ENCODE measurements around the gene BACH2. TPM values are rescaled to one million over a fixed set of nuclear protein-coding genes. Genes with fewer than 3 reads are reported as not detected.

The BACH2 gene
- total and polyA plus RNA-seq, 4 donors, result 11.0 to 16.7 (median 12.9) TPM

DNA sequence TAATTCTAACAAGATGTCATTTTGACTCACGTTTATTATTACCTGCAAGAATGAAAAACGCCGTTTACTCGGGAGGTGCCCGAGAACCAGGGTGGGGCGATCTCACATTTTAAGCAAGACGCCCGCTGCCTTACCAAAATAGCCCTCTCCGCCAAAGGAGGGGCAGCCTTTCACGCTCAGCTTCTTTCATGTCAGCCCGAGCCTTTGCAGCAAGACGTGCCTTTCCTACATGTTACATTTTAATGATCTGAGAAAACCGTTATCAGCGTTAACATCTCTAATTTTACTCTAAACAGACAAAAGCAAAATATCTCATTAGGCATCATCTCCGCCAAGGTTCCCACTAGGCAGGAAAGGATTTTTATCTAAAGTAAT is 2.0 kb downstream of the BACH2 start:
- Histone ChIP-seq H3K9me3 (ENCODE audit: control insufficient read depth, insufficient read depth, low read length) (no peaks in the 10 kb centered on the region), H3K4me1 (ENCODE audit: control insufficient read depth, insufficient read depth, low read length) (peaks cover 26% of the 10 kb centered on the region), H3K27ac (ENCODE audit: low read depth, low read length) (peak overlapping the region; percentile 86), H3K27me3 (ENCODE audit: control insufficient read depth, insufficient read depth, low read length) (no peaks in the 10 kb centered on the region), H3K4me3 (ENCODE audit: low read depth, low read length) (peak overlapping the region; percentile 74), H3K36me3 (ENCODE audit: control insufficient read depth, insufficient read depth, low read length) (no peaks in the 10 kb centered on the region)
- WGBS (ENCODE audit: insufficient coverage), result 3% methylated on average over 14 of the region's 15 CpGs
- DNase-seq (ENCODE audit: low read depth in 4 of 6, low spot score in 6 of 6), result peak in 2 of 6 donors; percentile 73 to 79

DNA sequence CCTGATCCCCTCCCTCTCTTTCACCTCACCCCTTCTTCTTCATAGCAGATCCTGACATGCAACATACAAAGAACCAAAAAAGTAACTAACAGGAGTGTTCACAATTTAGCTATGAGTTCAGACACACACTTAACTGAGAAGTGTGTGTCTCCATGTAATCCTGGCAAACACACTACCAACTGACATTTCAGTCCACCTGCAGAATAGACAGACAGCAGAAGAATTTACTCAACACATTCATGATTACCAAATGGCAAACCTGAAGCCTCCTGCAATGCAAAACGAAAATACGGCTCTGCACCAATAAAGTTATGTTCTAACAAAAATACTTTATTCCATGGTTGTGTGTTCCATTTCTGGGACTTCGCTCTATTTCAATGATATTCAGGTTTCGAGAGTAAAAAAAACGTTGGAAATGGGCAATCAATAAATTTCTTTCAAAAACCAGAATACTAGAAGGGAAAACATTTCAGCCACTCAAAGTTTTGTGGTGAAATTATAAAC is 2.6 kb downstream of the BACH2 start:
- Histone ChIP-seq H3K27ac (ENCODE audit: low read depth, low read length) (peak overlapping the region; percentile 86), H3K4me1 (ENCODE audit: control insufficient read depth, insufficient read depth, low read length) (peaks cover 26% of the 10 kb centered on the region), H3K27me3 (ENCODE audit: control insufficient read depth, insufficient read depth, low read length) (no peaks in the 10 kb centered on the region), H3K4me3 (ENCODE audit: low read depth, low read length) (peak overlapping the region; percentile 74), H3K36me3 (ENCODE audit: control insufficient read depth, insufficient read depth, low read length) (no peaks in the 10 kb centered on the region), H3K9me3 (ENCODE audit: control insufficient read depth, insufficient read depth, low read length) (no peaks in the 10 kb centered on the region)
- no CpG with 5 or more reads among the region's 5 CpGs for WGBS (ENCODE audit: insufficient coverage)
- peak in 1 of 6 donors; percentile 31 for DNase-seq (ENCODE audit: low read depth in 4 of 6, low spot score in 6 of 6)

DNA sequence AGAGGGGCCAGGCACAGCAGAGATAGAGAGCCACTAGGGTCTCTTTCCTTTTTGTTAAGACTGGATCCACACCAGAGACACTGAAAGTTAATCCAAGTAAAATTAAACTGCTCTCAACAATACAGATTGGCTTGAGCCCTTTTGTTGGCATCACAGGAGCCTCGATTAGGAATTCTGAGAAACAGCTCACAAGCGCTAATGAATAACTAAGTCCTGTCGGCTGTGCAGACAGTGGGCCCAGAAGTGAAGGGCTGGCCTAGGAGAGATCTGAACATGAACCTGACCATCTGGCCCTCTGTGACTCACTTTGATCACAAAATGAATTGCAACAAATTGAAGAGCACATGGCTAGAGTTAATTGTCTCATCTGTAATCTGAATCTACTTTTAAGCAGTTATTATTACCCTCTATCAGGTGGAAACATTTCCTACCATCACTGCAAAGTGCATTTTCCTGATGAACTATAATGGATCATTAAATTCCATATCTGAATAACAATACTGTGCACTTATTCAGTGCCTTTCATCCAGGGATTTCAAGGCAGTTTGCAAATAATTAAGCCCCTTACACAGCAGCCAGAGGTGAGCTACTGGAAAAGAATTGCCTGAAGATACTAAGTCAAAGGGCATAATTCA is 3.2 kb downstream of the BACH2 start:
- Histone ChIP-seq H3K36me3 (ENCODE audit: control insufficient read depth, insufficient read depth, low read length) (no peaks in the 10 kb centered on the region), H3K4me1 (ENCODE audit: control insufficient read depth, insufficient read depth, low read length) (peaks cover 26% of the 10 kb centered on the region), H3K4me3 (ENCODE audit: low read depth, low read length) (no peak overlapping the region), H3K27me3 (ENCODE audit: control insufficient read depth, insufficient read depth, low read length) (no peaks in the 10 kb centered on the region), H3K9me3 (ENCODE audit: control insufficient read depth, insufficient read depth, low read length) (no peaks in the 10 kb centered on the region), H3K27ac (ENCODE audit: low read depth, low read length) (no peak overlapping the region)
- 44% methylated on average over 3 of the region's 3 CpGs for WGBS (ENCODE audit: insufficient coverage)
- peak in 2 of 6 donors; percentile 62 to 67 for DNase-seq (ENCODE audit: low read depth in 4 of 6, low spot score in 6 of 6)

DNA sequence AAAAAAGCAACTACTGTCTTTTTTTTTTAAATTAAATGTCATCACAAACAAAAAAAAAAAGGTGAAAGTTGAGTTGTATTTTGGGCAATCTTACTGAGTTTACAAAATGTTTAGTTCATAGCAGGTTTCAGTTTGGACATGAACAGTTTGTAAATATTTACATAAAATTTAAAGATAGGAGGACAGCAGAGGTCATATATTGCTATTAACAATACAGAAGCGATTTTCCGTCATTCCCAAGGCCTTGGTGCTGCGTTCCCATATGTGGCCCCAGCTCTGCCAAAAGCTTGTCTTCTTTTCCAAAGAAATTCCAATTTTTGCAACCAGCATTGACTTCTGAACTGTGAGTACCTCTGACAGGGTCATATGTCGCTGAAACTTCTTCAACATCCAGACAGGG is 5.1 kb downstream of the BACH2 start:
- 84% methylated on average over 3 of the region's 4 CpGs for WGBS (ENCODE audit: insufficient coverage)
- Histone ChIP-seq H3K27me3 (ENCODE audit: control insufficient read depth, insufficient read depth, low read length) (no peaks in the 10 kb centered on the region), H3K27ac (ENCODE audit: low read depth, low read length) (no peak overlapping the region), H3K9me3 (ENCODE audit: control insufficient read depth, insufficient read depth, low read length) (no peaks in the 10 kb centered on the region), H3K4me1 (ENCODE audit: control insufficient read depth, insufficient read depth, low read length) (peaks cover 19% of the 10 kb centered on the region), H3K36me3 (ENCODE audit: control insufficient read depth, insufficient read depth, low read length) (no peaks in the 10 kb centered on the region), H3K4me3 (ENCODE audit: low read depth, low read length) (no peak overlapping the region)
- DNase-seq (ENCODE audit: low read depth in 4 of 6, low spot score in 6 of 6), result no peak

DNA sequence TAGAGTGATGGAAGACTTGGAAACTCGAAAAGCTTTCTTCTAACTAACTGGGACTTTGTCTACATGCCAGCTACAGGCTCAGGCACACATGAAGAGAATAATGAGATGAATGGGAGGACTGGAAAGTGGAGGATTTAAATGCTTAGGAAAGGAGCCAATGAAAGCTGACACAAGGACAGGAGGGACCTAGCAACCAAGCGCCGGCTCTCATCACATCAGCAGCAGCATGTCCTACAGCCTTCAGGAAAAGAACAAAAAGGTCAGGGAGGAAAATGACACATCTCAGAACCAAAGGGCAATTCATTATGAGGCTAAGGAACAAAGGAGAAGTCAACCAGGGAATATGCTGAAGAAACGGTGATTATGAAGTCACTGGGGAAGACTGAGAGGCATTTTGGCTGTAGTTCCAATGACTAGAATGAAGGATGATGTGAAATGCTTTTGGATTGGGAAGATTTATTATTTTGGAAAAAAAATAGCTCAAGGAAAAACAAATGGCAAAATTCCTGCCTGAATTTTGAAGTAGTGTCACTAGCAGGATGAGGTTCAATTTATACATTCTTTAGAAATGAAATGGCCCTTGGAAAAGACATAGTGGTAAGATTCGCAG is 5.7 kb downstream of the BACH2 start:
- WGBS (ENCODE audit: insufficient coverage), result 29% methylated on average over 2 of the region's 5 CpGs
- H3K9me3 ChIP-seq (ENCODE audit: control insufficient read depth, insufficient read depth, low read length), result no peaks in the 10 kb centered on the region
- H3K36me3 ChIP-seq (ENCODE audit: control insufficient read depth, insufficient read depth, low read length), result no peaks in the 10 kb centered on the region
- no peak overlapping the region for H3K4me3 ChIP-seq (ENCODE audit: low read depth, low read length)
- H3K27ac ChIP-seq (ENCODE audit: low read depth, low read length), result peak overlapping the region; percentile 48
- peaks cover 19% of the 10 kb centered on the region for H3K4me1 ChIP-seq (ENCODE audit: control insufficient read depth, insufficient read depth, low read length)
- peak in 4 of 6 donors; percentile 29 to 84 (median 70) for DNase-seq (ENCODE audit: low read depth in 4 of 6, low spot score in 6 of 6)
- no peaks in the 10 kb centered on the region for H3K27me3 ChIP-seq (ENCODE audit: control insufficient read depth, insufficient read depth, low read length)

DNA sequence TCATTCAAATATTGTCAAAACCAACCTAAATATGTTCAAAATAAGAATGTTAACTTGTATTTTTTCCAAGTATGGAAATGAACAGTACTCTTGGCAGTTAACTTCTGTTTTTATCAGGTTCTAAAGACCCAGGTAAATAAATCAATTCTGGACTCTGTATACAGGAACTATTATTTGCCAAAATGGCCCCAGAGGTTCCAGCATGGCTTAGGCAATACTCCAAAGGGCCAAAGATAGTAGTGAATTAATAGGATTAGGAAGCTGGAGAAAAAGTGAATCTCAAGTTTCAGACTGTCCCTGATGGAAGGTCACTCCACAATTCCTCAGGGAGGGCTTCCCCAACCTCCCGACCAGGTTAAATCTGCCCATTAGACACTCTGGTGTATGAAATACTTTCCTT is 6.7 kb downstream of the BACH2 start:
- DNase-seq (ENCODE audit: low read depth in 4 of 6, low spot score in 6 of 6), result no peak
- Histone ChIP-seq H3K27ac (ENCODE audit: low read depth, low read length) (no peak overlapping the region), H3K4me3 (ENCODE audit: low read depth, low read length) (no peak overlapping the region), H3K9me3 (ENCODE audit: control insufficient read depth, insufficient read depth, low read length) (no peaks in the 10 kb centered on the region), H3K27me3 (ENCODE audit: control insufficient read depth, insufficient read depth, low read length) (no peaks in the 10 kb centered on the region), H3K36me3 (ENCODE audit: control insufficient read depth, insufficient read depth, low read length) (no peaks in the 10 kb centered on the region), H3K4me1 (ENCODE audit: control insufficient read depth, insufficient read depth, low read length) (peaks cover 19% of the 10 kb centered on the region)
- no CpG with 5 or more reads among the region's 1 CpG for WGBS (ENCODE audit: insufficient coverage)

DNA sequence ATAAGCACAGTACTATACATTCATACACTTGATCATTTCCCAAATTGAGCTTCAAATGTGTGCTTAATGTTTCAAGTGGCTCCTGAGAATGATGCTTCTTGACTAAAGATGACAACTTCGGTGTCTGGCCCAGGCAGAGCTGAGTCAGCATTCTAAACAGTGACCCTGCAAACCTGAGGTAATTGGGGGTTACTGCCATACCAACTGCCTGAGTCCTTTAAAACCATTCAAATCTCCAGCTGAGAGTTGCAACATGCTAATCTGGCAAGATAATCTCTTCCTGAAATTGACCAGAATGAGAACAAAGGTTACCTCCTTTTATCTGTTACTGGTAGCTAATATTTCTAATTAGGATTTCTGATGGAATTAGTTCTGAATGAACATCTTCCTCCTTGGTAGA is 8.2 kb downstream of the BACH2 start:
- Histone ChIP-seq H3K4me1 (ENCODE audit: control insufficient read depth, insufficient read depth, low read length) (peaks cover 19% of the 10 kb centered on the region), H3K27ac (ENCODE audit: low read depth, low read length) (no peak overlapping the region), H3K4me3 (ENCODE audit: low read depth, low read length) (no peak overlapping the region), H3K9me3 (ENCODE audit: control insufficient read depth, insufficient read depth, low read length) (no peaks in the 10 kb centered on the region), H3K36me3 (ENCODE audit: control insufficient read depth, insufficient read depth, low read length) (no peaks in the 10 kb centered on the region), H3K27me3 (ENCODE audit: control insufficient read depth, insufficient read depth, low read length) (no peaks in the 10 kb centered on the region)
- DNase-seq (ENCODE audit: low read depth in 4 of 6, low spot score in 6 of 6), result no peak
- 13% methylated on average over 1 of the region's 1 CpG for WGBS (ENCODE audit: insufficient coverage)

DNA sequence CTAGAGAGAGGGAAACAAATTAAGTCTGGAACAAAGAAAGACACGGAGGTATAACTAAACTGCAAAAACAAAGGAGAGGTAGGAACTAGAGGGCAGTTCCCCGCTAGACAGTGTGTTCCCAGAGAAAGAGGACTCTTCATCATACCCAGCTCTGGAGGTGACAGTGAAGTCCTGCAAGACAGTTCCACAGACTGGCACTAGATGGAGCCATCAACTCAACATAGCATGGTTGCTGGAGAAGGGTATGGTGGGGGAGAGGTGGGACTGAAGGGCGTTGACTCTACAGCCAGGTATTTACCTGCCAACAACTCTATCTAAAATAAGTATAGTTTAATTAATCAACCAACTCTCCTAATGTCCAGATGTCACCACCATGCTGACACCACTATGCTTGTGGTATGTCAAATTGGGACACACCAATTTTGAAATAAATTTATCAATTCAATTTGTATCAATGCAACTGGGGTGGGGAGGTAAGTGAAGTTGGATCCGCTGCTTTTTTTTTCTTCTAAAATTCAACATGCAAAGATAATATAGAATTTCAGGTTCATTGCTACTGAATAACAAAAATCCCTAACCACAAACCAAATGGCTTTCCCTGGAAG is 9.7 kb downstream of the BACH2 start:
- Histone ChIP-seq H3K4me3 (ENCODE audit: low read depth, low read length) (no peak overlapping the region), H3K9me3 (ENCODE audit: control insufficient read depth, insufficient read depth, low read length) (no peaks in the 10 kb centered on the region), H3K27me3 (ENCODE audit: control insufficient read depth, insufficient read depth, low read length) (no peaks in the 10 kb centered on the region), H3K36me3 (ENCODE audit: control insufficient read depth, insufficient read depth, low read length) (no peaks in the 10 kb centered on the region), H3K4me1 (ENCODE audit: control insufficient read depth, insufficient read depth, low read length) (peaks cover 13% of the 10 kb centered on the region), H3K27ac (ENCODE audit: low read depth, low read length) (no peak overlapping the region)
- peak in 2 of 6 donors; percentile 39 for DNase-seq (ENCODE audit: low read depth in 4 of 6, low spot score in 6 of 6)
- 70% methylated on average over 1 of the region's 4 CpGs for WGBS (ENCODE audit: insufficient coverage)

DNA sequence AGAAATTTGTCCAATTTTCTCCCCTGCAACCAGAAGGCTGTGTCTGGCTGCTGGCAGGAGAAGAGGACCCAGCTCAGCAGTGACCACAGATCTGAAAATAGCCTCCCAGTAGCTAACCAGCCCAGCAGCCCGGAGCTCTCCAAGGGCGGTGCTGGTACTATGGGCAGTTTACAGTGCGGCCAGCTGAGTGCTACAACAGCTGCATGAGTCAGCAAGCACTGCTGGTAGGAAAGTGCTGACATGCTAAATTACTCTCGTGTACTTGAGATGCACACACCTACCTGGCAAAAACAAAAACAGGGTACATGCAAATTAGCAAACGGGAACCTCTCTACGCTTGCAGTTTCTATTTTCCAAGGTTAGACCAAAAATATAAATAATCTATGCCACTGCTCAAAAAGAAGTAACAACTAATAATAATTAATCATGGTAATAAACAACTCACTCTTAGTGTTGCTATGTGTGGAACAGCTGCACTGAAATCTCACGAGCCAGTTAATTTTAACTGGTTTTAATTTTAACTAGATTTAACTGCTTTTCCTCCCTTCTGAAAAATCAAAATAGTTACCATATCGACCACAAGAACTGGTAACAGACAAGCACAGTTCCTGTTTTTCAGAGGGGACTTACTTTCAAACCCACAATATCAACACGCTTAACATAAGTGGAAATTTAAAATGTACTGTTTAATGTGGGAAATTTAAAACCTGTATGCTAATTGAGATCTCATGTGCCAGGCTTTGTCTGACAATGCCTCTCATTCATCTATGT is 10.8 kb downstream of the BACH2 start:
- Histone ChIP-seq H3K9me3 (ENCODE audit: control insufficient read depth, insufficient read depth, low read length) (no peaks in the 10 kb centered on the region), H3K36me3 (ENCODE audit: control insufficient read depth, insufficient read depth, low read length) (no peaks in the 10 kb centered on the region), H3K27ac (ENCODE audit: low read depth, low read length) (peak overlapping the region; percentile 63), H3K4me3 (ENCODE audit: low read depth, low read length) (peak overlapping the region; percentile 16), H3K4me1 (ENCODE audit: control insufficient read depth, insufficient read depth, low read length) (peaks cover 11% of the 10 kb centered on the region), H3K27me3 (ENCODE audit: control insufficient read depth, insufficient read depth, low read length) (no peaks in the 10 kb centered on the region)
- peak in 4 of 6 donors; percentile 29 to 78 (median 62) for DNase-seq (ENCODE audit: low read depth in 4 of 6, low spot score in 6 of 6)
- WGBS (ENCODE audit: insufficient coverage), result 4% methylated on average over 4 of the region's 9 CpGs

Data from spinal cord (tissue), 10 donors.